Stimulated activated CD4-positive, alpha-beta T cell treated with anti-CD3 and anti-CD28 coated beads, Interleukin-12 subunit alpha, Interleukin-12 subunit beta, amount 100 ng/mL, for 4 hours (primary cell): ENCODE data around the gene SMIM32.

Experiments used
- DNase-seq: peaks from one replicate; pipeline ENCODE4 v3.0.0-alpha.2; 2020

The SMIM32 gene

DNA sequence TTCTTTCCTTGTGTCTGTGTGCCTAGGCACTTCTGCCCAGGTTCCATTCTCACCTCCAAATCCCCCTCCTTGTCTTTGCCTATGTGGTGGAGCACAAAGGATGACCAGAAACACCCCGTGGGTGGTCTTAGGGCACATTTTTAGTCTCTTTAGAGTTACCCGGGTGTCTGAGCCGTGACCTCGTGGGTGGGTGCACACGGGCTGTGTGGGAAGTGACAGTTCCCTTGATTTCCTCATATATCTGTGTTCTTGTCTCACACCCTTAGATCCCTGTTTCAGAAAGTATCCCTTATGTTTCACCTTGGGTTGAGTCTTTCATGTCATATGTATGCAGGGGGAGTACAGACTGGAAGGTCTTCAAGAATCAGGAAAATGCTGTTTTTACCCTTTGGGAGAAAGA, 13.4 kb upstream of the SMIM32 start:
- DNase-seq: no peak

- no peak for DNase-seq
Observed at GRCh38 chr5:136205941-136206340, 13.0 kb upstream of the SMIM32 start.

DNA sequence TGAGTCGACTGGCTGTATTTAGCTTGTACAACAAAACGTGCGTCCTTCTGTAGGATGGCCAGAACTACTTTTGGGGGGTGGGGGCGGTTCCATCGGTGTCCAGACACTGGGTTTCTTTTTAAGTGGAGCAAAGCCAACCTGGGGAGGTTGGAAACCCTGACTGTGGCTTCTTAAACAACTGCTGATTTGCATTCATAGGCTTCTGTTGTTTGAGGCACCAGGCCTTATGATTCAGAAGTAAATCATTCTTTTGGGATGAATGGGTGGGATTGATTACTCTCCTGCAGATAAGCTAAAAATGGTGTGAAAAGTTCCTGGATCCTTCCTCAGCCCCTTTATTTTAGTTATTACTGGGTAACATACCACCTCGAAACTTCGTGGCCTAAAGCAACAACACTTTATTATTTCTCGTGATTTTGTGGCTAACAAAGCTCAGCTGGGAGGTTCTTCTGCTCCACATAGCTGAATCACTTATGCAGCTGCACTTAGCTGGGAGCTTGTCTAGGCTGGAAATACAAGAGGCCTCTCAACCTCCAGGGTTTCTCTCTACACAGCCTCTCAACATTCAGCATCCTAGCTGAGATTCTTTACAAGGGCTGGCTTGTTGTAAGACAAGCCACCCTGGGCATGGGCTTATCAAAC, 12.2 kb upstream of the SMIM32 start:
- no peak for DNase-seq

DNA sequence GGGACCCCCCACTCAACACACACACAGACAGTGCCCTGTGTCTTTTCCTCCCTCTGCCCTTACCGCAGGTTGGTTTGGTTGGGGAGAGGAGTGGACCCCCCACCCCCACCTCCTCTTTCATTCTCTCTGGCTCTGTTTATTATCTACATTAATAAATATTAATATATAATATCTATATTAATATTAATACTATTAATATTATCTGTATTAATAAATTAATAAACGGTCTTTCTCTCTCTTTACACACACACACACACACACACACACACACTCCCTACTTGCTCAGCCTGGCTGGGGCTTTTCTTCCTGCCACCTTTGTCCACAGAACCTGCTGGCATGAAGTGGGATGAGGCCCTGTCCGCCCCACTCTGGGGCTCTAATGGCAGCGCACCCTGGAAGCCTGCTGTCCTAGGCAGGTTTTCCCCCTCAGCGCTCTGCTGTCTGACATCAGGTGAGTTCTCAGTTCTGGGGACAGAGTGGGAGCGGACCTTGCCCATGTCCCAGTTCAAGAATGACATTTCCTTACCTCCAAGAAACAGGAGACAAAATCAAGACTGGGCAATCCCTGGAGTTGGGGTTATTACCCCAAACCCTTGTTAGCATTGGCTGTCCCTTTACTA, 10.5 kb upstream of the SMIM32 start:
- DNase-seq: no peak

- DNase-seq: no peak
Observed at GRCh38 chr5:136202469-136203205, 9.7 kb upstream of the SMIM32 start.

- DNase-seq: no peak
Observed at GRCh38 chr5:136201870-136202269, 8.9 kb upstream of the SMIM32 start.

- DNase-seq: no peak
Observed at GRCh38 chr5:136200761-136201160, 7.8 kb upstream of the SMIM32 start.

- no peak for DNase-seq
Observed at GRCh38 chr5:136200130-136200529, 7.2 kb upstream of the SMIM32 start.

- no peak for DNase-seq
Observed at GRCh38 chr5:136199408-136199807, 6.4 kb upstream of the SMIM32 start.

- no peak for DNase-seq
Observed at GRCh38 chr5:136198453-136198852, 5.5 kb upstream of the SMIM32 start.

- no peak for DNase-seq
Observed at GRCh38 chr5:136197462-136198142, 4.6 kb upstream of the SMIM32 start.

DNA sequence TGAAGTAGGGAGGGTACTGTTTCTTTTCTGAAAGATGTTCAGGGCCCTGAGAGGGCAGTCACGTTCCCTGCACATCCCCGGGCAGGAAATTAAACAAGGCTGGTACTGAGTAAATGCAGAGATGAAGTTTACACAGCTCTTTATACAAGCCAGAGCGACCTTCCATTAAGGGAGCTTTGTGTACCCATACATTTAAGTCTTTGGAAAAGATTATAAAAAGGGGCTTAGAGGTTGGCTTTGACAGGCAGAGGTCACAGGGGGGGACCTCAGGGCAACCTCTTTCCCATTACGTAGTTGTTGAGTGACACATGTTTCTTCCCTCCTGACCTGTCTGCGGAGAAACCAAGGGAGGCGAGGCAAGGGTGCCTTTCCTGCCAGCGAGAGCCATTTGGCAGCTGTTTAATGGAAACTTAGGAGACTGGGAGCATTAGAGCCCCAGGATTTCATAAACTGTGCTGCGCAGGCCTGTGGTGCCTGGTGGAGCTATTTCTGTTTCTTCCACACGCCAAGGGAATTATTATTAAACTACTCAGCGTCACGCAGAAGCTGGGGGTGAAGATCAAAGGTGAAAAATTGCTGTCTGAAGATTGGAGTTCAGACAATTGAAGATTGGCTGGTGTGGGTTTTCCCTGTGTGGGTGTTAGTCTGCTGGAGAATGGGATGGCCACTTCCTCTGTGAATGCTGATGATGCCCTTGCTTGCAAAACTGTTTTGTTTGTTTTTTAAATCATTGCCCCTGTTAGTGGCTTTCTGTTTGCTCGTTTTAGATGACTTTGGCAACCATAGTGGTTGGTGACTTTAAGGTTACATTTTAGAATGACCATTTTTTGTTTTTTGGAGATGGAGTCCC, 3.2 kb upstream of the SMIM32 start:
- DNase-seq: no peak

- DNase-seq: no peak
Observed at GRCh38 chr5:136194576-136194975, 1.6 kb upstream of the SMIM32 start.

DNA sequence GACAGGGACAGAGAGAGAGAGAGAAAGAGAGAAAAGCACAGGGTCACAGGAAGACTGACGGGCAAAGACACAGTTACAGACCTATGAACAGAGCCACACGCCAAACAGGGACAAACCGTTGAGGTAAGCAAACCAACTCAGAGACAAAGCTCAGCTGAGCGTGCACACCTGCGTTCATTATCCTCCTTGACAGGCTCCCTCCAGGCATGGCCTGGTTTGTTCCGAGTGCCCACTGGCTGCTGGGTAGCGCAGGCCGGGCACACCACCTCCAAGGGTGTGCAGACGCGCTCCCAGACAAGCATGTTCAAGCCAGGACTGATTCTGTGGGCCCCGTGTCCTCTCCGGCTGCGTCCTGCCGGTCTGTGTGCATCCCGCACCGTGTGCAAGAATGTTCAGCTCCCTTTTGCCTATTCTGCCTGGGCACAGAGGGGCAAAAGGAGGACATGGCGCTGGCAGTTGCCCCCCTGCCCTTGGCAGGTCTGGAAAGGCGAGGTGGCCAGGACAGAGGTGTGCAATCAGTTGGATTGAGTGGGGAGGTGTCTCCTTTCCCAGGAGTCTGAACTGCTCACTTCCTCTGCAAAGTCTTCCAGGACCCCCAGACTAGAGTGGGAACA, 467 bp upstream of the SMIM32 start:
- DNase-seq: no peak

DNA sequence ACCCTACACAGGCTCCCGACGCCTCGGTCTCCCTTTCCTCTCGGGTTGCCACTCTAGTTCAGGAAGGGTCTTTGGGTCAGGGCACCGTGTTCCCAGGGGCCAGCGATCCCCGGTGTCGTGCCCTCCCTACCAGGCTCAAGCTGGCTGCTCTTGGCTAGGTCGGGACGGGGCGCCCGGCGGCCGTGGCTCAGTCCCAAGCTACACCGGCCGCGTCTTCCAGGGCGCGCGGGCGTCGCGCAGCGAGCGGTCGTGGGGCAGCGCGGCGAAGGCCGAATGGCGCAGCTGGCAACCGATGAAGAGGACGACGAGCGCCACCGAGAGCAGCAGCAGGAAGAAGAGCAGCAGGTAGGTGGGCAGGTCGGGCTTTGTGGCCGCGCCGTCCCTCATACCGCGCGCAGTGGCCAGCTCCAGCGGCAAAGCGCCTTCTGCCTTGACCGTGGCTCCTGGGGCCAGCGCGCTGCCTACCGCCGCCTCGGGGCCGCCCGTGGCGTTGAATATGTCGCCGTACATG, 892 bp downstream of the SMIM32 start:
- DNase-seq: no peak

DNA sequence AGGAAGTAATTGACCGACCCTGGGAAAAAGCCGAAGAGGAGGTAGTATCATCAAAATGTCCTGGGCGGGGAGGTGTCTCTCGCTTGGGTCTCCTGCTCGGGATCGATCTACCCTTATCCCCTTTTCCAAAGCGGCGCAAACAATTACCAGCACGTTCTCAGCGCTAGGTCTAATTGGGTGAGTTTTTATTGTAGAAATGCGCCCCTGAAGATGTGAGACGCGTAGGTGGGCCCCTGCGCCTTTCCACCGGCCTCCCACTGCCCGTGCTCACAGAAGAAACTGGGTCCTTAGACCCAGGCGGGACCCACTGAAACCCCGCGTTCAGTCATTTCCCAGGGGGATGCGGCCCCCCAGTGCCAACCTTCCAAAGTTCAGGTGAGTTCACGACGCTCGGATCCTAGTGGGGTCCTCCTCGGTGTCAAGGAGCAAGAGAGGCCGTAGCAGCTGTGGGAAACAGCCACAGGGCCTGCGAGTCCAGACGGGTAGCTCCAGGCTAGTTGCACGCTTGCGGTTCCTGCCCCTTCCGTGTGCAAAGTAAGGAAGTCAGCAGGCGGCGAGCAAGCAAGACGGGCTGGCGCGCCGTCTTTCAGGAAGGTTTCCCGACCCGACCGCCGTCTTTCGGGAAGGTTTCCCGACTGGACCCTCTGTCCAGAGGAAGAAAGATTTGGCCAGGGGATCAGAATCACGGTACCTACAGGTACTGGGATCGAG, 1.5 kb downstream of the SMIM32 start:
- DNase-seq: no peak

GRCh38 chr5:136190904-136191303, 2.1 kb downstream of the SMIM32 start:
- DNase-seq: no peak

DNA sequence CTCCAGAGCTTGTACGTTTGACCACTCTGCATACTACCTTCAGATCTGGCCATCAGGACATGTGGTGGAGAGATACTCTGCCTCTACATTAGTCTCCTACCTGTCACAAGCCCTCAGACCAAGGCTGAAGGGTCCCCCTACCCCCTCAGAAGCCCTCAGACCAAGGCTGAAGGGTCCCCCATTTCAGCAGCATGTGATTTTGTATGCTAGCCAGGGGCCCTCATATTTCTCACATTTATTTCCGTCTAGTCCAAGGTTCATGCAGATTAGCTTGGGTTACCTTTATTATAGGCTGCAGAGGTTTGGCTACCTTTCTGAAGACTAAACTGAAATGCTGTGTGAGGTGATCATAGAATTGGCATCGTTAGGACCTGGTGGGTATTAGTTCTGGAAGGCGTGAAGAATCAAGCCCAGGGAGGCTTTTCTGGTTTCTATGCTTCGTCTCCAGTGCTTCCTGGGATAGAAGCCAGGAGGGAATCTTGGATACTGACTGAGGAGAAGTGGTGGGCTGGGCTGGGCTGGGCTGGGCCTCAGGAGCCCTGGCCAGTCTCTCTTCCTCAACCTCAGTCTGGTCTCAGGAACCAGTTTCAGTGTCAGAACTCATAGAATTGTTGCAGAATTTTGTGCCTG, 2.8 kb downstream of the SMIM32 start:
- DNase-seq: no peak

GRCh38 chr5:136188859-136189258, 4.1 kb downstream of the SMIM32 start:
- DNase-seq: no peak

- DNase-seq: no peak
Observed at GRCh38 chr5:136186796-136187195, 6.2 kb downstream of the SMIM32 start.
